ENCODE measurements around the gene MKRN2OS.

The MKRN2OS gene

GRCh38 chr3:12516873-12517272 is 28.4 kb downstream of the MKRN2OS start:
- in situ Hi-C loops (cut with MboI; ENCODE audit: low sequenced_read_pairs), result no loop called here

GRCh38 chr3:12515631-12516030 is 29.7 kb downstream of the MKRN2OS start:
- in situ Hi-C loops (cut with MboI; ENCODE audit: low sequenced_read_pairs), result no loop called here

- in situ Hi-C loops (cut with MboI; ENCODE audit: low sequenced_read_pairs), result no loop called here
These were observed 31.4 kb downstream of the MKRN2OS start for GRCh38 chr3:12513694-12514446.

- in situ Hi-C loops (cut with MboI; ENCODE audit: low sequenced_read_pairs), result no loop called here
These were observed 32.7 kb downstream of the MKRN2OS start for GRCh38 chr3:12512534-12513118.

GRCh38 chr3:12509466-12509865 is 35.8 kb downstream of the MKRN2OS start:
- in situ Hi-C loops (cut with MboI; ENCODE audit: low sequenced_read_pairs), result no loop called here

GRCh38 chr3:12508291-12508700 is 37.0 kb downstream of the MKRN2OS start:
- in situ Hi-C loops (cut with MboI; ENCODE audit: low sequenced_read_pairs), result no loop called here

- in situ Hi-C loops (cut with MboI; ENCODE audit: low sequenced_read_pairs), result no loop called here
These were observed 37.6 kb downstream of the MKRN2OS start for GRCh38 chr3:12507591-12508281.

GRCh38 chr3:12506201-12506709 is 39.0 kb downstream of the MKRN2OS start:
- in situ Hi-C loops (cut with MboI; ENCODE audit: low sequenced_read_pairs), result no loop called here

GRCh38 chr3:12503126-12503957 is 42.0 kb downstream of the MKRN2OS start:
- in situ Hi-C loops (cut with MboI; ENCODE audit: low sequenced_read_pairs), result no loop called here

GRCh38 chr3:12501360-12502020 is 43.8 kb downstream of the MKRN2OS start:
- in situ Hi-C loops (cut with MboI; ENCODE audit: low sequenced_read_pairs), result no loop called here

GRCh38 chr3:12499474-12499873 is 45.8 kb downstream of the MKRN2OS start:
- in situ Hi-C loops (cut with MboI; ENCODE audit: low sequenced_read_pairs), result no loop called here

- in situ Hi-C loops (cut with MboI; ENCODE audit: low sequenced_read_pairs), result no loop called here
These were observed 48.9 kb downstream of the MKRN2OS start for GRCh38 chr3:12496453-12496761.

- in situ Hi-C loops (cut with MboI; ENCODE audit: low sequenced_read_pairs), result no loop called here
These were observed 49.4 kb downstream of the MKRN2OS start for GRCh38 chr3:12495749-12496452.

GRCh38 chr3:12490547-12490946 is 54.8 kb downstream of the MKRN2OS start:
- in situ Hi-C loops (cut with MboI; ENCODE audit: low sequenced_read_pairs), result no loop called here

- in situ Hi-C loops (cut with MboI; ENCODE audit: low sequenced_read_pairs), result no loop called here
These were observed 55.5 kb downstream of the MKRN2OS start for GRCh38 chr3:12489832-12490231.

Data from HL-60/S4 treated with phorbol 12-myristate 13-acetate at 8.2 ng/mL for 4 days and 3 days (cell line).